Right atrium auricular region (tissue), 2 donors: ENCODE results near the gene VWA8. TPM values are rescaled to one million over a fixed set of nuclear protein-coding genes. Genes with fewer than 3 reads are reported as not detected.

Source experiments
- DNase-seq: peaks from one replicate; pipeline ENCODE4 v3.0.0-alpha.2; 2019; ENCODE audit warnings: low spot score
- H3K27ac ChIP-seq, 2 donors: fragments of 200-600 bp; sonication (generic); 1 replicate in 1 of 2; 2 replicates in 1 of 2; pipeline ENCODE4 v1.5.1; 2016 to 2019
- H3K27me3 ChIP-seq, 2 donors: fragments of 200-600 bp; sonication (generic); one replicate each; pipeline versions ENCODE4 v1.5.1 to v1.6.0; 2017 to 2019
- H3K36me3 ChIP-seq: fragments of 200-600 bp; sonication (generic); one replicate; pipeline ENCODE4 v1.5.1; 2016
- H3K4me1 ChIP-seq, 2 donors: fragments of 200-600 bp; sonication (generic); one replicate each; pipeline versions ENCODE4 v1.5.1 to v1.6.0; 2017 to 2019
- H3K4me3 ChIP-seq, 2 donors: fragments of 200-600 bp; sonication (generic); 1 replicate in 1 of 2; 2 replicates in 1 of 2; pipeline ENCODE4 v1.5.1; 2017 to 2019; ENCODE audit warnings: mild to moderate bottlenecking in 1 of 2, moderate library complexity in 1 of 2
- H3K9me3 ChIP-seq, 2 donors: fragments of 200-600 bp; sonication (generic); one replicate each; pipeline ENCODE4 v1.5.1; 2019
- total RNA-seq, 2 donors: library from RNA; depleted of rRNA; stranded (reverse); fragments of >200 nt; gene quantifications; one replicate each; pipeline ENCODE4 v1.1.0, GENCODE V29; 2016
- TF ChIP-seq, protein P1 (sequence below), 2 donors: fragments of 200-600 bp; sonication (generic); IDR thresholded peaks; one replicate each; pipeline ENCODE4 v1.5.1; 2019; ENCODE audit warnings: antibody characterized with exemption in 2 of 2

VWA8 gene
- total RNA-seq, 2 donors from 2014 or later: 25.9 to 32.8 TPM

DNA sequence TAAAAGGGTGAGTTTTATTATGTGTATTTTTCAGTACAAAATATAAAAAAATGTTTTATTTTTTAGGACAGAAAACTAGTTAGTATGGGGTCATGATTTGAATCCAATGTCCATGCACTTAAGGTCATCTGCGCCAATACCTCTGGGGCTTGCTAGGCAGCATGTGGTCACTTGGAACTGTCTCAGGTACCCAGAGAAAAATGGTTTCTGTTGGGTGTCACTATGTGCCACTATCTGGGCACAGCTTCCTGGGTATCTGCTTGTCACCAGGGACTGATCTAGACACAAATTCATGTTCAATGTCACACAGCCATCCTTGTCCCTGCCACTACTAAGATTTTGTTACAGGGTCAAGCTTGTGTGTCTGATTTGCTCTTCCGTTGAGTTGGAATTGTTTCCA lies 403.2 kb downstream of the VWA8 start:
- no peak overlapping the region for H3K27ac ChIP-seq
- DNase-seq: no peak
- no peaks in the 10 kb centered on the region for H3K36me3 ChIP-seq
- no peak overlapping the region for H3K4me3 ChIP-seq
- H3K9me3 ChIP-seq: no peaks in the 10 kb centered on the region
- peaks cover 0 to 17% of the 10 kb centered on the region in 2 donors for H3K4me1 ChIP-seq
- TF ChIP-seq, protein P1, sequence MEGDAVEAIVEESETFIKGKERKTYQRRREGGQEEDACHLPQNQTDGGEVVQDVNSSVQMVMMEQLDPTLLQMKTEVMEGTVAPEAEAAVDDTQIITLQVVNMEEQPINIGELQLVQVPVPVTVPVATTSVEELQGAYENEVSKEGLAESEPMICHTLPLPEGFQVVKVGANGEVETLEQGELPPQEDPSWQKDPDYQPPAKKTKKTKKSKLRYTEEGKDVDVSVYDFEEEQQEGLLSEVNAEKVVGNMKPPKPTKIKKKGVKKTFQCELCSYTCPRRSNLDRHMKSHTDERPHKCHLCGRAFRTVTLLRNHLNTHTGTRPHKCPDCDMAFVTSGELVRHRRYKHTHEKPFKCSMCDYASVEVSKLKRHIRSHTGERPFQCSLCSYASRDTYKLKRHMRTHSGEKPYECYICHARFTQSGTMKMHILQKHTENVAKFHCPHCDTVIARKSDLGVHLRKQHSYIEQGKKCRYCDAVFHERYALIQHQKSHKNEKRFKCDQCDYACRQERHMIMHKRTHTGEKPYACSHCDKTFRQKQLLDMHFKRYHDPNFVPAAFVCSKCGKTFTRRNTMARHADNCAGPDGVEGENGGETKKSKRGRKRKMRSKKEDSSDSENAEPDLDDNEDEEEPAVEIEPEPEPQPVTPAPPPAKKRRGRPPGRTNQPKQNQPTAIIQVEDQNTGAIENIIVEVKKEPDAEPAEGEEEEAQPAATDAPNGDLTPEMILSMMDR (IDR thresholded peaks at IDR 0.05): no peak
- H3K27me3 ChIP-seq: no peaks in the 10 kb centered on the region

DNA sequence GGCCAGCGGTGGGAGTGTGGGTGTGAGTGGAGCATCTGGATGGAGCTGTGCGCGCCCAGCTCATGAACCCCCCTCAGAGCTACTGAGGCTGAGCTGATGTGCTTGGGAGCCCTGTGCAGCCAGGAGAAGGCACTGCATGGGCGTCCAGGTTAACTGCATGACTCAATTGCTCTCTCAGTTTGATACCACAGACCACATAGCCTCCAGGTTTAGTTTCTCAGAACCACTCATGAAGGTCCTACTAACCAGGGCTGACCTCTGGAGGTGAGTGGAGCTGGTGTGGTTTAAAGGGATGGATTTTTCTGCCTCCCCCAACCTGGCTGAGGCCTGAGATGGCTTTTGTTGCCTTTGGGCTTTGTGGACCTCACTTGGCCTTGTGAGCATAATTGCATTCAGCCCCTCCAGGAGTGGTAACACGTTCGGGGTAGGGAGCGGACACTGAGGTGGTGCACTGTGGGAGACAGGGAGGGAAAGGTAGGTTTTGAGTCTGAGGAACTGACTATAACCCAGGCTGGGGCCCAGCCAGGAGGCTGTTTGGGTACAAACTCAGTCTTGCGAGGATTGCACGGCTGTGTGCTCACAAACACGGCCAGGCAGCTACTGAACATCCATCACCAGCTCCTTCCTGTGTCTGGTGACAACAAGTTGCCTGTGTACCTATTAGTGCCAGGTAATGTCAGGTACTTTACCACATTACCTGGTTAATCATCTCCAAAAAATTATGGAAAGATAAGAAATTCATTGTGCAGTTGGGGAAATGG lies 406.1 kb downstream of the VWA8 start:
- Histone ChIP-seq H3K4me3 (no peak overlapping the region), H3K27ac (no peak overlapping the region), H3K9me3 (no peaks in the 10 kb centered on the region), H3K36me3 (no peaks in the 10 kb centered on the region), H3K27me3 (no peaks in the 10 kb centered on the region), H3K4me1 (no peaks in the 10 kb centered on the region)
- TF ChIP-seq, protein P1 (IDR thresholded peaks at IDR 0.05): no peak
- no peak for DNase-seq

DNA sequence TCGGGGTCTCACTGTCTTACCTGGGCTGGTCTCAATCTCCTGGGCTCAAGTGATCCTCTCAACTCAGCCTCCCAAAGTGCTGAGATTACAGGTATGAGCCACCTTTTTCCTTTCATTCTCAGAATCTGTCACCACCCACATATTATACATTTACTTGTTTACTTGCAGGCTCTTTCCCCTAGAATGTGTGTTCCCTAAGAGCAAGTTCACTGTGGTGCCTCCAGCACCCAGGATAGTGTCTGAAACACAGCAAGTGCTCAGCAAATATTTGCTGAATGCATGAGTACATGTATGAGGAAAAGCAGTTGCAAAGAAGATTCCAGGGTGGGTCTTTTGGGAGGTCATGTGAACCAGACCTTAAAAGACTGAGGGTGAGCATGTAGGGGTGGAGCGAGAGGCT lies 406.7 kb downstream of the VWA8 start:
- H3K9me3 ChIP-seq: no peaks in the 10 kb centered on the region
- no peak for DNase-seq
- TF ChIP-seq, protein P1 (IDR thresholded peaks at IDR 0.05): no peak
- no peaks in the 10 kb centered on the region for H3K27me3 ChIP-seq
- H3K27ac ChIP-seq: no peak overlapping the region
- H3K4me3 ChIP-seq: no peak overlapping the region
- H3K36me3 ChIP-seq: no peaks in the 10 kb centered on the region
- no peaks in the 10 kb centered on the region for H3K4me1 ChIP-seq

DNA sequence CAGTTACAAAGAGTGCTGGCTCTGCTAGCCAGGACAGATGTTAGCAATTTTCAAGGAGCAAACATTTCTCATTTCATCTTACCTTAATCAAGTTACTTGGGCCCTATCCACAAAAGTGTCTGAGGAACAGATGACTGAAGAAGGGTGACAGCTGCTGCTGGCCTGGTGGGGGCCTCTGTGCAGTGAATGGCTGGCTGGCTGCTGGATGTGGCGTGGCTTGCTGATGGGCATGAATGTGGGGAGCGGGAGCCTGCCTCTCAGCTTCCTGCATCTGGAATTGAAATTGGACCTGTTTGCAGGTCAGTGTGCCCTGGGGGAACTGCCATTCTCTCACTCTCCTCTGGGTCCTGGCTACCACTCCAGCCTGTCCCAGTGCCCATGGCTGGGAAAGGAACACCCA lies 408.9 kb downstream of the VWA8 start:
- Histone ChIP-seq H3K9me3 (no peaks in the 10 kb centered on the region), H3K36me3 (no peaks in the 10 kb centered on the region), H3K27ac (no peak overlapping the region), H3K4me1 (peaks cover 0 to 11% of the 10 kb centered on the region in 2 donors), H3K4me3 (no peak overlapping the region), H3K27me3 (no peaks in the 10 kb centered on the region)
- no peak for DNase-seq
- TF ChIP-seq, protein P1 (IDR thresholded peaks at IDR 0.05): no peak

DNA sequence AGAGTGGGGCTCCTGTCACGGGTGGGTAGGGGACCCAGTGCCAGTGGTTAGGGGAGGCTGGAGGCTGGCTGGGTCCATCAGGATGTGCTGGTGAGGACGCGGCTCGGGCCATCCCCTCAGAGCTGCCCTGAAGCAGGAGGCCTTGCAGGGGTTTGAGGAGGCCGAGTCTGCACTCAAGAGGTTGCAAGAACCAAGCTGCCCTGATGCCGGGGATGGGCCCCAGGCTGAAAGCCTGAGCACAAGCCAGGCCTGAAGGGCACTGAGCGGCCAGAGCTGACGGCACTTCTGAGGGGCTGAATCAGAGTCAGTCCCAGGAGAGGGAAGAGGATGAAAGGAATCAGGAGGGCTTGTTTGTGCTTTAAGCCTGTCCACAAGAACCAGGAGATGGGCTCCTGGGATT lies 410.6 kb downstream of the VWA8 start:
- H3K27me3 ChIP-seq: no peaks in the 10 kb centered on the region
- no peak for DNase-seq
- no peaks in the 10 kb centered on the region for H3K9me3 ChIP-seq
- peaks cover 0 to 19% of the 10 kb centered on the region in 2 donors for H3K4me1 ChIP-seq
- H3K4me3 ChIP-seq: no peak overlapping the region
- H3K27ac ChIP-seq: no peak overlapping the region
- no peaks in the 10 kb centered on the region for H3K36me3 ChIP-seq
- TF ChIP-seq, protein P1 (IDR thresholded peaks at IDR 0.05): no peak

DNA sequence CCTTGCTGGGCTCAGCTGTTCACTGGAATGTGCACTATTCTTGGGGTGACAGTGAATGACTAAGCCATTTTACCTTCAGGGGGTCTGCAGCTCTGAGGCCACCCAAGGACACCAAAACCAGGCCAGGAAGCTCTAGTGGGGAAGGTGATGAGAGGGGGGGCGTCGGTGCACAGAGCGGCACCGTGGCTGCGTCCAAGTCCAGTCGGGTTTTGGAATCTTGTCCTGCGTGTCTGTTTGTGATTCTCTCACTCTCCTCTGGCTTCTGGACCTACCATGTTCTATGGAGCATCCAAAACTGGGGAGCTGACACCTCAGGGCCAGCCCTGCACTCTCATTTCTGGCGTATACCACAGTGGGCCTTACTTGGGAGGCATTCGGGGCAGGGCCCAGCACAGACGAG lies 411.4 kb downstream of the VWA8 start:
- Histone ChIP-seq H3K4me1 (peaks cover 0 to 19% of the 10 kb centered on the region in 2 donors), H3K9me3 (no peaks in the 10 kb centered on the region), H3K4me3 (no peak overlapping the region), H3K27ac (no peak overlapping the region), H3K27me3 (no peaks in the 10 kb centered on the region), H3K36me3 (no peaks in the 10 kb centered on the region)
- TF ChIP-seq, protein P1 (IDR thresholded peaks at IDR 0.05): no peak
- DNase-seq: no peak
